Stimulated activated CD4-positive, alpha-beta T cell treated with anti-CD3 and anti-CD28 coated beads, Interleukin-4, amount 100 ng/mL, for 48 hours (primary cell): Measurements from ENCODE around the gene PCSK2.

Experiments
- DNase-seq, 2 donors: peaks; one replicate each; pipeline ENCODE4 v3.0.0-alpha.2; 2020; ENCODE audit warnings: low read depth in 2 of 2

PCSK2 gene

GRCh38 chr20:17505636-17506517 is 279.0 kb downstream of the PCSK2 start:
- peak; percentile 34 to 40 for DNase-seq

- no peak for DNase-seq
Observed at GRCh38 chr20:17507032-17507431, 280.2 kb downstream of the PCSK2 start.

DNA sequence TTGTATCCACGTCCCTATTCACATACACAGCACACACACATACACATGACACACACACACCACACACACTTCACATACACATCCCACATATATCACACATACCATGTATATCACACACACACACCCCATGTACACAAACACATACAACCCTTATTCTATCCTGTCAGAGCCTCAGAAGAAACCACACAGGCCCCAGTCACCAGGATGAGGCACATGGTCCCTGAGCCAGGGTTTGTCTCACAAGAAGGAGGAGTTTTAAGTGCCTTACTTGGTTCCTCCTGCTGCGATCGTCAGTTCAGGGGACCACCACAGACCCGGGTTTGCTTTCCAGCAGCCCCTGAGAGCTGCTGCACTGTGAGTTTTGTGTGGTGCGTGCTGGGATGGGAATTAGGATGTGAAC is 280.7 kb downstream of the PCSK2 start:
- DNase-seq: no peak

- DNase-seq: no peak
Observed at GRCh38 chr20:17508756-17509155, 281.9 kb downstream of the PCSK2 start.

GRCh38 chr20:17510548-17510947 is 283.7 kb downstream of the PCSK2 start:
- no peak for DNase-seq

DNA sequence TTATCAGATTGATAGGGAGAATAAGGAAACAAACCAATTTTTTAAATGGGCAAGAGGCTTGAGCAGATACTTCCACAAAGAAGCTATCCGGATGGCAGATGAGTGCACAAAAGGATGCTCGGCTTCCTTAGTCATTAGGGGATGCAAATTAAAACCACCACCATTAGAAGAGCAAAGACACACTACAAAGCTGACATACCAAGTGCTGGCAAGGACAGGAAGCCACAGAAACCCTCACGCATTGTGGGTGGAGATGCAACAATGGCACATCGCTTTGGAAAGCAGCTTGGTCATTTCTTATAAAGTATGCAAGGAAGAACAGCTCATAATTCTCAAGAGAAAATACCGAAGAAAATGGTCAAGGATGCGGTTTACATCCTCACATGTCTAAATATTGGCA is 284.6 kb downstream of the PCSK2 start:
- DNase-seq: no peak

DNA sequence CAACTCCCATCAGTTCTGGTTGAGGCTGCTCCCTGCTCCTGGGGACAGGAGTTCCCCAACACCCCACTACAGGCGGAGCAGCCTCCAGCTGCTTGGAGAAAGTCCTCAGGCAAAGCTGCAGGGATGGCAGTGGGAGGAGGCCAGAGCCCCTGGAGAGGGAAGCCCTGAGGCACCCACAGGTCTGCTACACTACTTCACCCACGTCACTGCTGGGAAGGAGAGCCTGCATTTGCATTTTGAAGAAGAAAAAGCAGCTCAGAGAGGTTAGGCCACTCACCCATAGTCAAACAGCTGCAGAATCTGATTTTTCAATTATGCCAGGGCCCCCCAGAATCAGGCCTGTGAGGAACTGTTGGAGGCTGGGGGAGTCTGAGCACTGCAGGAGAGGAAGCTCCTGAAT is 287.1 kb downstream of the PCSK2 start:
- DNase-seq: no peak

DNA sequence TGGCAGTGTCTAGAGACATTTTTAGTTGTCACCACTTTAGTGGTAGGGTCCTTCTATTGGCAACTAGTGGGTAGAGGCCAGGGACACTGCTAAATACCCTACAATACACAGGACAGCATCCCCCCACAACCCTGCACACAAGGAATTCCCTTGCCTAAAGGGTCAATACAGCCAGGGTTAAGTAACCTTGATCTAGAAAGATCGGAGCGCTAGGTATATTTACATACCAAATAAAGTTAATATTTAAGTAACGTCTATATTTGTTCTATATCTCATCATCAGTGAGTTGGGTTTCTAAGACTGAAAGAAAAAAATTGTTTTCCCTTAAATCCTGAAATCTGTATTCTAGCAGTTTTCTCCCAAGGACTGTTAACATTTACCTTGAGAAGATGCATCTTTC is 288.2 kb downstream of the PCSK2 start:
- no peak for DNase-seq

GRCh38 chr20:17518339-17519052 is 291.7 kb downstream of the PCSK2 start:
- no peak for DNase-seq

GRCh38 chr20:17519606-17520285 is 292.9 kb downstream of the PCSK2 start:
- no peak for DNase-seq

DNA sequence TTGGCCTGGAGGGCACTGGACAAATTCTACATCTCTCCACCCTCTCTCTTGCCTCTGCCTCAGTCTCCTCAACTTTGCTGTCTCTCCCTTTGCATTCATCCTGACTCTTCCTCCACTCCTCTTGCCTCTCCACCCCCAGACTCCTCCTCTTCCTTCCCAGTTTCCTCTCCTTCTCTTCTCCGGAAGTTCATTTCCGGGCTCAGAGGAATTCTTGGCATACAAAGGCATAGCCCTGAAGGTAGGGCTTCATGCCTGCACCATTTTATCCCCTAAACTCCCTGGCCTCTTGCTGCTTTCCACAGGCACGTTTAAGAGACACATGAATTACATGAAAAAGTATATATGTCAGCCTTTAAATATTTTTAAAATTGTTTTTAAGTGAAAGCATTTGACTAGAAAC is 293.7 kb downstream of the PCSK2 start:
- DNase-seq: no peak

- no peak for DNase-seq
Observed at GRCh38 chr20:17522528-17522927, 295.7 kb downstream of the PCSK2 start.

DNA sequence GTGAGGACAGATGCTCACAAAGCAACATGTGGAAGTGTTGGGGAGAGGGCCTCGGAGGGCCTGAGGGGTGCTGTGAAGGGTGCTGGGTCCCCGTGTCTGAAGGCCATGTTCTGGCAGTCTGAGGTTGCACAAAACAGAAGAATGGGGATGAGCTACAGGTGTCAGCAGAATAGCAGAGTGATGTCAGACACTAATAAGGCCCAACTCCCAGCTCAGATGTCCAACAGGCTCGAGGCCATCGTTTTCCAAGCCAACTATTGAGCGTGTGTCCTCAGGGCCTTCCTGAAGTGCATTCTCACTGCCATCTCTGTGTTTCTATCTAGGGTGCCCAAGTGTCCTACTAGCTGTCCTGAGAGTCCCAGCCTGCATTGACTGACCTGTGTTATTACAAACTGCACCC is 296.5 kb downstream of the PCSK2 start:
- DNase-seq: no peak

DNA sequence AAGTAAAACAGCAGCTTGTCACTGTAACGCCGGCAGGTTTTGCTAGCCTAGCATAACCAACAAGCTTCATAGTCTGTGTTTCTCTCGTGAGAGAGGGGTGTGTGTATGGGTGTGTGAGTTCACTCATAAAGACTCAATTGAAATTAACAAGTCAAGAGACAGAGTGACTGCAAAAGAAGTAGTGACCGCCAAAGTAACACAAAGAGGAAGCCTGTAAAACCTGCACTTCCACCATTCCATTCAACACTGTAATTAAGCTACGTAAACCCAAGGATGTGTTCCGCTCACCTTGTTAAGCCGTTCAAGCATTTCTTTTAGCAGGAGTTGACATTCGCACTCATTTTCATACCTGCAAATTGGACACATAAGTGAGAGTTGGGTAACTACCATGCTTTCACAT is 297.7 kb downstream of the PCSK2 start:
- no peak for DNase-seq

GRCh38 chr20:17525132-17525531 is 298.3 kb downstream of the PCSK2 start:
- no peak for DNase-seq

DNA sequence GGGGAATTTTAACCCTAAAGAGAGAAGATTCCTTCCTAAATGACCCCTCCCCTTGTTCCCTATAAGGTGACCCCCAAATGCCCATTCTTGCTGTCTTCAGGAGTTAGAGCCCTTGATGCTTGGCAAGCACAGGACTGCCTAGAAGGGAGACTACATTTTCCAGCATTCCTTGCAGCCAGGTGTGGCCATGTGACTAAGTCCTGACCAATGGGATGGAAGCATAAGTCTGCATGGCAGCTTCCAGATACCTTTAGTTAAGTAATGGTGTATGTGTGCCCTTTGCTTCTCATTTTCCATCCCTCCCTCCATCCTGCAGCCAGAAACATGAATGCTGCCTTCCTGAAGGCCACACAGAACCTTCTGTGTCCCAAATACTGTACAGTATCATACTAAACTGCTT is 298.8 kb downstream of the PCSK2 start:
- DNase-seq: no peak

- DNase-seq: no peak
Observed at GRCh38 chr20:17529586-17529985, 302.7 kb downstream of the PCSK2 start.

- DNase-seq: no peak
Observed at GRCh38 chr20:17530153-17530552, 303.3 kb downstream of the PCSK2 start.

GRCh38 chr20:17530716-17531664 is 304.1 kb downstream of the PCSK2 start, which contains the start of gene BFSP1:
BFSP1 (minus strand) TSS chr20:17531379; CDS start chr20:17531329, 50 bp downstream.
- peak; percentile 36 to 38 for DNase-seq

DNA sequence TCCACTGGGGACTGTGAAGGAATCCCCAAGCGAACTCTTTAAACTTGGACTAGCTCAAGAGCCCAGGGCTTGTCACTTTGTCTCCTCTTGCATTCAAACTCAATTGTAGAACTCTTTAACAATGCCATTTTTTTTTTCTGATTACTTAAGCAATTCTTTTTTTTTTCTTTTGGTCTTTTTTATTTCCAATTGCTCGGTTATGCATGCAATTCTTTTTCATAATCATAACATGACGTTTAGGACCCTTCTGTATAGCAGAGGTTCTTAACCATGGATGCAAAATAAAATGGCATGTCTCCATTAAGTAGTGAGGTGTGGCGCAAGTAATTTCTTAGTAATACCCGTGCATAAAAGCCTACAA is 304.8 kb downstream of the PCSK2 start:
- DNase-seq: no peak

GRCh38 chr20:17533396-17533795 is 306.6 kb downstream of the PCSK2 start:
- DNase-seq: no peak
